Ascending aorta (tissue), 2 donors: ENCODE data around the gene NAV2. TPM values are rescaled to one million over a fixed set of nuclear protein-coding genes. Genes with fewer than 3 reads are reported as not detected.

Experiments used
- DNase-seq, 2 donors: peaks; one replicate each; pipeline ENCODE4 v3.0.0-alpha.2; 2019; ENCODE audit warnings: low spot score in 2 of 2
- H3K27ac ChIP-seq, 2 donors: fragments of 200-600 bp; sonication (generic); one replicate each; pipeline ENCODE4 v1.5.1; 2016 to 2017; ENCODE audit warnings: mild to moderate bottlenecking in 1 of 2
- H3K27me3 ChIP-seq: fragments of 200-600 bp; sonication (generic); one replicate; pipeline ENCODE4 v1.5.1; 2017
- H3K36me3 ChIP-seq, 2 donors: fragments of 200-600 bp; sonication (generic); one replicate each; pipeline ENCODE4 v1.5.1; 2016
- H3K4me1 ChIP-seq, 2 donors: fragments of 200-600 bp; sonication (generic); one replicate each; pipeline ENCODE4 v1.5.1; 2016 to 2017; ENCODE audit warnings: mild to moderate bottlenecking in 1 of 2
- H3K4me3 ChIP-seq, 2 donors: fragments of 200-600 bp; sonication (generic); one replicate each; pipeline ENCODE4 v1.5.1; 2016 to 2017; ENCODE audit warnings: mild to moderate bottlenecking in 1 of 2
- H3K9me3 ChIP-seq, 2 donors: fragments of 200-600 bp; sonication (generic); one replicate each; pipeline ENCODE4 v1.5.1; 2016
- intact Hi-C: fragments of 100-400 bp; cut with DNase I; formaldehyde crosslinking; loops from one replicate; pipeline ENCODE4 v1.15.1; 2023
- total RNA-seq: library from RNA; depleted of rRNA; stranded (reverse); fragments of >200 nt; gene quantifications from one replicate; pipeline ENCODE4 v1.1.0, GENCODE V29; 2016
- TF ChIP-seq, protein P1 (sequence below), 3 experiments: fragments of 200-600 bp in 2 of 3; fragments of 450-650 bp in 1 of 3; sonication (generic) in 2 of 3; IDR thresholded peaks; one replicate each; pipeline ENCODE4 v1.5.1; 2016 to 2019; ENCODE audit warnings: antibody characterized with exemption in 3 of 3, mild to moderate bottlenecking in 1 of 3, moderate library complexity in 1 of 3

Gene NAV2
- total RNA-seq, 1 donor from 2014 or later: 62.6 TPM

DNA sequence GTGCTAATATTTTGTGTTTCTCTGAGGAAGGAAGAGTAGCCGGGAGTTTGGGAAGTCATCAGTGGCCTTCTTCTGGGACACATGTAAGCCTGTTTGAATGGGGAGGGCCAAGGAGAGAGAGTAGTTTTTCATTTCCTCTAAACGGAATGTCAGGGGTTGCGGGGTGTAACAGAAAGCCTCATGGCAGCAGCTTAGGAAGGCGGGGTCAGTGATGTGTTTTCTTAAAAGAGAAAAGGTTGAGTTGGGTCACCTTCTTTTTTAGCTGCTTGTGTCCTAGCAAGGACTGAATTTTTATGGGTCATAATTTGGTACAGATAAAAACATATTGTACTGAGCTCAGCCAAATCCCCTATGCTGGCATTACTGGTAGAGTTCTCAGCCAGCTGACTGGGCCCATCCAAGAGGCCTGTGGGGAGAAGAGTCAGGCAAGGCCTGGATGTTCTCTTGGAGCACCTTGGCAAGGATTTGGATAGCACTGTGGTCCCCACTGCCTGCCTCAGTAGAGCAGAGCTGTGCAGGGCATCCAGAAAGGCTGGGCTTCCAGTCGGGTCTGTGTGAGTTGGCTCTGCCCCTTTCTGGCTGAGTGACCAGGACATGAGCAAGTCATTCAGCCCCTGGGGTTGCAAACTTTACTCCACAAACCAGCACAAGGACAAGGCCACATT is 29.4 kb upstream of the NAV2 start:
- Histone ChIP-seq H3K9me3 (no peaks in the 10 kb centered on the region), H3K36me3 (no peaks in the 10 kb centered on the region), H3K27me3 (no peaks in the 10 kb centered on the region), H3K4me1 (peaks cover 8 to 52% of the 10 kb centered on the region in 2 donors), H3K27ac (peak overlapping the region; percentile 85 to 87), H3K4me3 (no peak overlapping the region)
- DNase-seq: peak in 1 of 2 donors; percentile 84
- intact Hi-C loops: loop anchor here (5.0 kb wide), 1 partner anchor 106 kb away; no protein-coding TSS in a partner anchor
- TF ChIP-seq, protein P1, sequence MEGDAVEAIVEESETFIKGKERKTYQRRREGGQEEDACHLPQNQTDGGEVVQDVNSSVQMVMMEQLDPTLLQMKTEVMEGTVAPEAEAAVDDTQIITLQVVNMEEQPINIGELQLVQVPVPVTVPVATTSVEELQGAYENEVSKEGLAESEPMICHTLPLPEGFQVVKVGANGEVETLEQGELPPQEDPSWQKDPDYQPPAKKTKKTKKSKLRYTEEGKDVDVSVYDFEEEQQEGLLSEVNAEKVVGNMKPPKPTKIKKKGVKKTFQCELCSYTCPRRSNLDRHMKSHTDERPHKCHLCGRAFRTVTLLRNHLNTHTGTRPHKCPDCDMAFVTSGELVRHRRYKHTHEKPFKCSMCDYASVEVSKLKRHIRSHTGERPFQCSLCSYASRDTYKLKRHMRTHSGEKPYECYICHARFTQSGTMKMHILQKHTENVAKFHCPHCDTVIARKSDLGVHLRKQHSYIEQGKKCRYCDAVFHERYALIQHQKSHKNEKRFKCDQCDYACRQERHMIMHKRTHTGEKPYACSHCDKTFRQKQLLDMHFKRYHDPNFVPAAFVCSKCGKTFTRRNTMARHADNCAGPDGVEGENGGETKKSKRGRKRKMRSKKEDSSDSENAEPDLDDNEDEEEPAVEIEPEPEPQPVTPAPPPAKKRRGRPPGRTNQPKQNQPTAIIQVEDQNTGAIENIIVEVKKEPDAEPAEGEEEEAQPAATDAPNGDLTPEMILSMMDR (IDR thresholded peaks at IDR 0.05): no peak

DNA sequence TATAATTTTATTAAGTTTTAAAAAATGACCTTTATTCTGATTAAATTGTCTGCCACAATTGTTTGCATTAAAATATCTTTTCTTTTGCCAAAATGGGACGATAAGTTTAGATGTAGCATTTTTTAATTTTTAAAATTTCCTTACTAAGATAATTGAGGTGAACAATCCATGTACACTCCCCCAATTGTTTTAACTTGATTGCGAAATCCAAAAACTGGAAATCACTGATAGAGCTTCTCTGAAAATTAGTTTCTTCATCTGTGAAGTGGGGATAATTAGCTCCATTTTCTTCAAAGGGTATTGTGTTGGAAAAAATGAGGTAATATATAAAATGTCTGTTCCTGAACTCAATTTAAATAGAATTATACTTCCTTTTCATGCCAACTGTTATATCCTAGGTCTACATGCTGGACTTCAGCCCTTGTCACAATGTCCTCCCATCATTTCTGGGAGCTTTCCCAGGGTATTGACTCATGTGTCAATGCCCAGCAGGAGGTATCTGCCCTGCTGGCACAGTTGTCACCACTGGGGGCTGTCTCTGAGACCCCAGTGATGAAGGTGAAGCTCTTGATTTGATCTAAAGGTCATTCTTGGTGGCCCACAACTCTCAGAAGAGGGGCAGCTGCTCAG is 28.7 kb upstream of the NAV2 start:
- H3K27ac ChIP-seq: peak overlapping the region; percentile 85 to 87
- no peaks in the 10 kb centered on the region for H3K27me3 ChIP-seq
- intact Hi-C loops: loop anchor here (5.0 kb wide), 1 partner anchor 107 kb away; no protein-coding TSS in a partner anchor
- TF ChIP-seq, protein P1 (IDR thresholded peaks at IDR 0.05): no peak
- no peaks in the 10 kb centered on the region for H3K36me3 ChIP-seq
- DNase-seq: no peak
- H3K4me1 ChIP-seq: peaks cover 8 to 52% of the 10 kb centered on the region in 2 donors
- no peaks in the 10 kb centered on the region for H3K9me3 ChIP-seq
- no peak overlapping the region for H3K4me3 ChIP-seq

DNA sequence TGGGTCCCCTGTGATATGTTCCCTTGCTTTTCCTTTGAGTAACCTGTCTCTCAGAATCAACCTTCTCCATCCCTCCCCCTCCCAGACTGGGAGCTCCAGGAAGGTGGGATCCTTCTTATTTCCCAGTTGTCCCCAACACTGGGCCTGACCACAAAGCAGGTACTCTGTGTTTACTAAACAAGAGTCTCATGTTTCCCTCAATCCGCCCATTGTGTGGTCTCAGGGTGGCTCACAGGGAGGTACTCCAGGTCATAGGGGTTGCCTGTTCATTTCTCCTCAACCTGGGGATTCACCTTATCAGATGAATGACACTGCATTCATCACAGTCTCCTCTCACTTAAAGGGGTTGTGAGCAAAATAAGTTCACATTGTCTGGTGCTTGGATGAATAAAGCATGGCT is 26.4 kb upstream of the NAV2 start:
- intact Hi-C loops: no loop called here
- TF ChIP-seq, protein P1 (IDR thresholded peaks at IDR 0.05): no peak
- H3K27me3 ChIP-seq: no peaks in the 10 kb centered on the region
- H3K27ac ChIP-seq: no peak overlapping the region
- DNase-seq: no peak
- peaks cover 3 to 39% of the 10 kb centered on the region in 2 donors for H3K4me1 ChIP-seq
- no peaks in the 10 kb centered on the region for H3K36me3 ChIP-seq
- H3K4me3 ChIP-seq: no peak overlapping the region
- H3K9me3 ChIP-seq: no peaks in the 10 kb centered on the region

DNA sequence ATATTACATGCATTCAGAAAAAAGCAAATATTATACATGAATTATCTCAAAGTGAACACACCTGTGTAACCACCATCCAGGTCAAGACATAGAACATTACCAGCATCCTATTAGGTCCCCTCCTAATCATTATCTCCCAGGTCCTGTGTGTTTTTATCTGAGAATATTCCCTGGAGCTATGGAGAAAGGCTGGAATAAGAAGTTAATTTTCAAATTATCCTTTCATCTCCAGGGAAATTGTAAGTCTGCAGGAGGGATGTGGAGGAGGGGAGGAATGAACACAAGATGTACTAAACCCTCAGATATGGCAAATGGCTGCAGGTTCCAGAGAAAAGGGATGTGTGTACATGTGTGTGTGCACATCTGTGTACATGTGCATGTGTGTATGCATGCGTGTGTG is 25.2 kb upstream of the NAV2 start:
- TF ChIP-seq, protein P1 (IDR thresholded peaks at IDR 0.05): no peak
- H3K27me3 ChIP-seq: no peaks in the 10 kb centered on the region
- peaks cover 3 to 30% of the 10 kb centered on the region in 2 donors for H3K4me1 ChIP-seq
- DNase-seq: no peak
- no peaks in the 10 kb centered on the region for H3K9me3 ChIP-seq
- H3K4me3 ChIP-seq: no peak overlapping the region
- intact Hi-C loops: no loop called here
- H3K36me3 ChIP-seq: no peaks in the 10 kb centered on the region
- no peak overlapping the region for H3K27ac ChIP-seq

DNA sequence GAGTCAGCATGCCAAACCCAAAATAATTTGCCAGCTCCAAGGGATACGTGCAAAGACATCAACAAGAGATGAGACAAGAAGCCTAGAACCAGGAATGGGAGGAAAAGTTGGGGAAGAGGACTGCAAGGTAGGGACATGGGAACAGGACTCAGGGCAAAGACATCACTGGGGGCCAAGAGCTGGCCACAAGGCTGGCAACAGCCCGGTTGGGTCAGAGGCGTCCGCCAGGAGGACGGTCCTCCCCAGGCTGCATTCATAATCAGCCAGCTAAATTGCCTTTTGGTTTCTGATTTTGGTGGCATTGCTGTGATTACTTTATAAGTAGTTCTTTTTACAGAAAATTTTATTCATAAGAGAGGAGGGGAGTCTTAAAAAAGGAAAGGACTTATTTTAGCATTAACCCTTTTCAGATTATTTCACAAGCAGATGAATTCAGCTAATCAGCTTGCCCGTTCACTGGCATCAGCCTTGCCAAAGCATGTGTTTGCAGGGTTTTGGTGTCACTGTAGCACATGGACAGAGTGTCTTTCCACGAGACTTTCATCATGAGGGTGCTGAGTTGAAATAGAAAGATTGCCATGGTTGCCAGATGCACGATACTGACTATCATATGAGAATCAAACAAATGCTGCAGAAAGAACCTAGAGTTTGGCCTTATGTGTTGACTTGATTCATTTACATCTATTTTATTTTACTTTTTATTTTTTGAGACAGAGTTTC is 23.2 kb upstream of the NAV2 start:
- H3K27ac ChIP-seq: no peak overlapping the region

More for the DNA sequence above, 23.2 kb upstream of the NAV2 start:
- Histone ChIP-seq H3K27me3 (no peaks in the 10 kb centered on the region), H3K4me1 (peaks cover 0 to 10% of the 10 kb centered on the region in 2 donors), H3K4me3 (no peak overlapping the region), H3K36me3 (no peaks in the 10 kb centered on the region), H3K9me3 (no peaks in the 10 kb centered on the region)
- intact Hi-C loops: no loop called here
- TF ChIP-seq, protein P1 (IDR thresholded peaks at IDR 0.05): no peak
- no peak for DNase-seq
